Chondrocyte (in vitro differentiated cells): ENCODE results near the gene CACNB4. TPM values are rescaled to one million over a fixed set of nuclear protein-coding genes. Genes with fewer than 3 reads are reported as not detected.

Source experiments
- DNase-seq: peaks from one replicate; pipeline ENCODE4 v3.0.0; 2021; ENCODE audit warnings: mixed read lengths, low spot score
- H3K27ac Mint-ChIP-seq: one replicate; pipeline ENCODE4 v1.8.0; 2021; ENCODE audit warnings: mild to moderate bottlenecking, moderate library complexity, mixed read lengths; ENCODE audit not compliant: unreplicated experiment
- H3K27me3 Mint-ChIP-seq: 2 replicates; pipeline ENCODE4 v1.8.0; 2021; ENCODE audit warnings: low read depth, mixed read lengths
- H3K36me3 Mint-ChIP-seq: 2 replicates; pipeline ENCODE4 v1.8.0; 2021; ENCODE audit warnings: low read depth, mixed read lengths
- H3K4me1 Mint-ChIP-seq: 2 replicates; pipeline ENCODE4 v1.8.0; 2021; ENCODE audit warnings: low read depth, mild to moderate bottlenecking, mixed read lengths
- H3K4me3 Mint-ChIP-seq: one replicate; pipeline ENCODE4 v1.8.0; 2021; ENCODE audit warnings: mild to moderate bottlenecking, moderate library complexity, mixed read lengths; ENCODE audit not compliant: unreplicated experiment
- H3K9me3 Mint-ChIP-seq: 2 replicates; pipeline ENCODE4 v1.8.0; 2021; ENCODE audit warnings: low read depth, mixed read lengths
- CTCF ChIP-seq: fragments of 200-600 bp; sonication (generic); IDR thresholded peaks from 2 replicates; pipeline ENCODE4 v1.5.0; 2021; ENCODE audit warnings: antibody characterized with exemption, mild to moderate bottlenecking, moderate library complexity
- total RNA-seq: library from RNA; stranded (reverse); gene quantifications from 3 replicates; pipeline ENCODE4 v1.2.1, GENCODE V29; 2021

Gene CACNB4
- total RNA-seq, 1 donor from 2014 or later, result 2.1 TPM

DNA sequence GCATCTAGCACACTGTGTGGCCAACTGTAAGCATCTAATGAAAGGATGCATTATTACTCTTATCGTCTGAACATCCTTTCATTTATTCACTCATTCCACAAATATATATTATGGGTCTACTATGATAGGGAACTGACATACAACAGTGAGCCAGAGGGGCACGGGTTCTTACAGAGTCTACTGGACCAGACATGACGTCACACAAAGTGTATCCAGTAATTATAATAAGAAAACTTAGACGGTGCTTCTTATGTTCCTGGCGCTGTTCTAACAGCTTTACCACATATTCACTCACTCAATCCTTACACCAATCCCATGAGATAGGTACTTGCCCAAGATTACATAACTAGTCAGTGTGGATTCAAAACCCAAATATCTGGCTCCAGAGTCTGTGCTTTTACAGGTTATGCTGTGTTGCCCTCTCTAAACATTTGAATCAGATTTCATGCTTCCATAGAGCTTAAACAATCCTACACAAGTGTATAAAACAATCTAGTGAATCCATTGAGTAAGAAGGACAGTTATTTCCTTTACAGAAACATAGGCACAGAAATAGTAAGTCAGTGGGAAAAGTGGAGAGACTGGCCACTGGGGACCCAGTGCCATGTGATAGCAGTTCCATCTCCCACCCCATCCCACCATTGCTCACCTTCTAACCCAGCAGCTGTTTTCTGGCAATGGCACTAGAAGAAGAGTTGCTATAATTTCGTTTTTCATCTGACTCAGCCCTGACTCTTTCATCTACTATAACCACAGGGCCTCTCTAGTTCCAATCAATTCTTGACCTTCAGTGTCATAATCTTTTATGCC is 246.4 kb downstream of the CACNB4 start:
- no peak for TF ChIP-seq CTCF
- Mint-ChIP-seq H3K4me3 (no peak overlapping the region), H3K36me3 (no peaks in the 10 kb centered on the region), H3K27ac (no peak overlapping the region), H3K9me3 (no peaks in the 10 kb centered on the region), H3K4me1 (peaks cover 36% of the 10 kb centered on the region), H3K27me3 (no peaks in the 10 kb centered on the region)
- no peak for DNase-seq

GRCh38 chr2:151851761-151852160 is 247.1 kb downstream of the CACNB4 start:
- Mint-ChIP-seq H3K27ac (peak overlapping the region; percentile 38), H3K4me1 (peaks cover 29% of the 10 kb centered on the region), H3K4me3 (no peak overlapping the region), H3K36me3 (no peaks in the 10 kb centered on the region), H3K27me3 (no peaks in the 10 kb centered on the region), H3K9me3 (no peaks in the 10 kb centered on the region)
- DNase-seq, result no peak
- TF ChIP-seq CTCF, result no peak

GRCh38 chr2:151849413-151850010 is 249.3 kb downstream of the CACNB4 start:
- Mint-ChIP-seq H3K9me3 (no peaks in the 10 kb centered on the region), H3K4me3 (no peak overlapping the region), H3K27me3 (no peaks in the 10 kb centered on the region), H3K4me1 (peaks cover 31% of the 10 kb centered on the region), H3K27ac (no peak overlapping the region), H3K36me3 (no peaks in the 10 kb centered on the region)
- DNase-seq, result no peak
- no peak for TF ChIP-seq CTCF

DNA sequence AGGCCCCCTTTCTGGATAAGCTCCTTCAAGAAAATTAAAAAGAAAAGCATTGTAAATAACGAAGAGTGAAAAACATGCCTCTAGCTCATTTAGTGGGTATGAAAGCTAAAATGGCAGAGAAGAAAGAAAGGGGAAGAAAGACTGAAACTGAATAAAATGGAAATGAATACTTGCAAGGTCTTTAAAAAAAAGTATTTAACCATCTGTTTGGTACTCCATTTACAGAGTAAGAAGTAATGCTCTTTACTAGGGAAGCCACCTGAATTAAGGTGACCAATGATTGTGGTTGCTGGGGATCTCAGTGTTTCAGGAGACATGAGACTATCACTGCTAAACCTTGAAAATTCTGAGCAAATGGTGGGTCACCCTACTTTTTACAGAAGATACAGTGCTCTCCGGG is 253.0 kb downstream of the CACNB4 start:
- Mint-ChIP-seq H3K9me3 (no peaks in the 10 kb centered on the region), H3K4me3 (no peak overlapping the region), H3K36me3 (no peaks in the 10 kb centered on the region), H3K4me1 (peaks cover 20% of the 10 kb centered on the region), H3K27me3 (no peaks in the 10 kb centered on the region), H3K27ac (no peak overlapping the region)
- TF ChIP-seq CTCF, result no peak
- DNase-seq, result no peak

DNA sequence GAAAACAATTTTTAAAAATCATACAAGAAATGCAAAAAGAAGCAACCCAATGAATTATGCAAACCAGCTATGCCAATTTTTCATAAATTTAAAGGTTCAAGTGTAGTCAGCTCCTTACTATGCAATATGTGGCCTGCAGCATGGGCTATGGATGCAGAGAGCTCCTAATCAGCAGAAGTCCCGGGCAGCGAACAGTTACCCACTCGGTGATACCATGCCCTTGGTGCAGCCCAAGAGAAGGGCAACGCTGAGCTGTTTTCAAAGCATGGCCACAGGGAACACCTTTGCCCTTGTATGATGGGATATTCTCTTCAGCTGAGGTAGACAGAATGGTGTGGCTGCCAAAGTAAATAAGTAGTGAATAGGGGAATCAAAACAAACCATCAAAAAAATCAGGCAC is 253.4 kb downstream of the CACNB4 start:
- no peaks in the 10 kb centered on the region for H3K27me3 Mint-ChIP-seq
- TF ChIP-seq CTCF, result no peak
- no peak overlapping the region for H3K4me3 Mint-ChIP-seq
- H3K9me3 Mint-ChIP-seq, result no peaks in the 10 kb centered on the region
- H3K27ac Mint-ChIP-seq, result no peak overlapping the region
- H3K36me3 Mint-ChIP-seq, result no peaks in the 10 kb centered on the region
- no peak for DNase-seq
- peaks cover 20% of the 10 kb centered on the region for H3K4me1 Mint-ChIP-seq
